ENCODE measurements around the gene GRK3. TPM values are rescaled to one million over a fixed set of nuclear protein-coding genes. Genes with fewer than 3 reads are reported as not detected.

GRK3 gene
- total and polyA plus RNA-seq, 2 of the 4 experiments (the other 2 are of a cell fraction) = 0.58 to 1.6 TPM

DNA sequence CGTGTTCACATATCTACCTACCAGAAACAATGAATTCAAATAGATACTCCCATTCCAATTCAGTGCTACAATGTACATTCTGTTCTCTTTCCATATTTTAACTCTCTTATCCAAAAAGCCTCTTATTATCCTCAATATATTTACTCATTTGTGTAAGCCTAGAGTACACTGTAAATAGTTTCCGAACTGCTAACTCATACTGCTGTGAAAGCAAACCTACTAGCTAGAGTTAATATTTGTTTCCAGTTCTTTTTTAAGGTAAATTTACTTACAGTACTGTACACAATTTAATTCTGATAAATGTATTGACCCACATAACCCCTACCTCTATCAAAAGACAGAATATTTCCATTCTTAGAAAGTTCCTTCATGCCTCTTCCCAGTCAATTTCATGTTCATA lies 71.8 kb downstream of the GRK3 start:
- Histone ChIP-seq H3K9ac (ENCODE audit: low read depth, low read length) (no peak overlapping the region), H4K20me1 (ENCODE audit: insufficient read depth, low read length) (no peaks in the 10 kb centered on the region), H3K4me3 (ENCODE audit: insufficient read depth, low read depth, low read length) (no peak overlapping the region), H3K56ac (ENCODE audit: extremely low read depth, insufficient read depth, low read length) (no peak overlapping the region), H2BK20ac (ENCODE audit: low read depth, low read length) (no peak overlapping the region), H4K91ac (ENCODE audit: insufficient read depth, low read depth, low read length) (no peak overlapping the region), H3K27ac (ENCODE audit: insufficient read depth, low read length) (no peak overlapping the region), H2AFZ (replicated peaks; ENCODE audit: low read length, poor library complexity) (no peak overlapping the region), H3K4ac (ENCODE audit: low read depth, low read length) (no peak overlapping the region), H3K27me3 (ENCODE audit: control insufficient read depth, insufficient read depth, low read length) (no peaks in the 10 kb centered on the region), H3K4me1 (ENCODE audit: control insufficient read depth, insufficient read depth, low read length) (no peaks in the 10 kb centered on the region), H3K79me1 (ENCODE audit: low read depth in 1 of 2, low read length in 2 of 2) (no peaks in the 10 kb centered on the region), H3K9me3 (ENCODE audit: control insufficient read depth, insufficient read depth, low read length) (no peaks in the 10 kb centered on the region), H2BK15ac (ENCODE audit: low read depth, low read length) (no peak overlapping the region), H2AK5ac (ENCODE audit: low read depth, low read length) (no peak overlapping the region), H3K4me2 (ENCODE audit: low read depth, low read length) (no peak overlapping the region), H2AK9ac (replicated peaks; ENCODE audit: low read depth, low read length, poor library complexity) (no peak overlapping the region), H4K5ac (ENCODE audit: low read depth, low read length) (no peak overlapping the region), H4K8ac (ENCODE audit: low read depth in 2 of 2, low read length in 2 of 2) (no peak overlapping the region), H2BK120ac (ENCODE audit: low read depth, low read length) (no peak overlapping the region), H2BK5ac (ENCODE audit: low read depth, low read length, poor library complexity, severe bottlenecking) (no peak overlapping the region), H3K9me1 (ENCODE audit: insufficient read depth, low read length) (no peaks in the 10 kb centered on the region), H3K23ac (ENCODE audit: low read depth, low read length) (no peak overlapping the region), H3K18ac (ENCODE audit: low read depth, low read length) (no peak overlapping the region), H3K36me3 (ENCODE audit: control insufficient read depth, insufficient read depth, low read length) (no peaks in the 10 kb centered on the region), H3K14ac (replicated peaks; ENCODE audit: low read depth, low read length) (no peak overlapping the region)
- DNase-seq = no peak
- no peak for ATAC-seq (ENCODE audit: low read depth)
- dilution Hi-C loops (cut with HindIII; ENCODE audit: low sequenced_read_pairs, unreplicated experiment) = no loop called here
- intact Hi-C loops (cut with micrococcal nuclease) = no loop called here
- BruUV-seq (replicated peaks) = no TSS peak
- no peak for TF ChIP-seq BHLHE40 (IDR thresholded peaks at IDR 0.05; ENCODE audit: low read depth, low read length)
- TF ChIP-seq FOS (IDR thresholded peaks at IDR 0.05; ENCODE audit: low read depth, low read length) = no peak
- no peak for TF ChIP-seq MAZ (IDR thresholded peaks at IDR 0.05; ENCODE audit: borderline replicate concordance, low read depth, low read length)
- TF ChIP-seq MAFK (IDR thresholded peaks at IDR 0.05; ENCODE audit: low read depth, low read length) = no peak
- no peak for TF ChIP-seq CEBPB (IDR thresholded peaks at IDR 0.05; ENCODE audit: low read depth, low read length)
- TF ChIP-seq RFX5 (IDR thresholded peaks at IDR 0.05; ENCODE audit: low read depth, low read length) = no peak
- TF ChIP-seq, protein P1, sequence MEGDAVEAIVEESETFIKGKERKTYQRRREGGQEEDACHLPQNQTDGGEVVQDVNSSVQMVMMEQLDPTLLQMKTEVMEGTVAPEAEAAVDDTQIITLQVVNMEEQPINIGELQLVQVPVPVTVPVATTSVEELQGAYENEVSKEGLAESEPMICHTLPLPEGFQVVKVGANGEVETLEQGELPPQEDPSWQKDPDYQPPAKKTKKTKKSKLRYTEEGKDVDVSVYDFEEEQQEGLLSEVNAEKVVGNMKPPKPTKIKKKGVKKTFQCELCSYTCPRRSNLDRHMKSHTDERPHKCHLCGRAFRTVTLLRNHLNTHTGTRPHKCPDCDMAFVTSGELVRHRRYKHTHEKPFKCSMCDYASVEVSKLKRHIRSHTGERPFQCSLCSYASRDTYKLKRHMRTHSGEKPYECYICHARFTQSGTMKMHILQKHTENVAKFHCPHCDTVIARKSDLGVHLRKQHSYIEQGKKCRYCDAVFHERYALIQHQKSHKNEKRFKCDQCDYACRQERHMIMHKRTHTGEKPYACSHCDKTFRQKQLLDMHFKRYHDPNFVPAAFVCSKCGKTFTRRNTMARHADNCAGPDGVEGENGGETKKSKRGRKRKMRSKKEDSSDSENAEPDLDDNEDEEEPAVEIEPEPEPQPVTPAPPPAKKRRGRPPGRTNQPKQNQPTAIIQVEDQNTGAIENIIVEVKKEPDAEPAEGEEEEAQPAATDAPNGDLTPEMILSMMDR (conservative IDR thresholded peaks at IDR 0.05; ENCODE audit: low read depth, low read length) = no peak
- TF ChIP-seq, protein P2, sequence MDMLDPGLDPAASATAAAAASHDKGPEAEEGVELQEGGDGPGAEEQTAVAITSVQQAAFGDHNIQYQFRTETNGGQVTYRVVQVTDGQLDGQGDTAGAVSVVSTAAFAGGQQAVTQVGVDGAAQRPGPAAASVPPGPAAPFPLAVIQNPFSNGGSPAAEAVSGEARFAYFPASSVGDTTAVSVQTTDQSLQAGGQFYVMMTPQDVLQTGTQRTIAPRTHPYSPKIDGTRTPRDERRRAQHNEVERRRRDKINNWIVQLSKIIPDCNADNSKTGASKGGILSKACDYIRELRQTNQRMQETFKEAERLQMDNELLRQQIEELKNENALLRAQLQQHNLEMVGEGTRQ (IDR thresholded peaks at IDR 0.05; ENCODE audit: low read depth, low read length) = no peak
- no peak for TF ChIP-seq MXI1 (IDR thresholded peaks at IDR 0.05; ENCODE audit: borderline replicate concordance, low read depth, low read length)
- TF ChIP-seq RCOR1 (IDR thresholded peaks at IDR 0.05; ENCODE audit: insufficient replicate concordance, low read length) = no peak
- TF ChIP-seq CHD1 (IDR thresholded peaks at IDR 0.05; ENCODE audit: low read depth, low read length) = no peak
- TF ChIP-seq RAD21 (IDR thresholded peaks at IDR 0.05; ENCODE audit: low read length) = no peak
- TF ChIP-seq NFE2L2 (IDR thresholded peaks at IDR 0.05; ENCODE audit: low read depth, low read length) = no peak
- TF ChIP-seq POLR2A (IDR thresholded peaks at IDR 0.05; ENCODE audit: low read depth, low read length) = no peak
- TF ChIP-seq, protein P3, sequence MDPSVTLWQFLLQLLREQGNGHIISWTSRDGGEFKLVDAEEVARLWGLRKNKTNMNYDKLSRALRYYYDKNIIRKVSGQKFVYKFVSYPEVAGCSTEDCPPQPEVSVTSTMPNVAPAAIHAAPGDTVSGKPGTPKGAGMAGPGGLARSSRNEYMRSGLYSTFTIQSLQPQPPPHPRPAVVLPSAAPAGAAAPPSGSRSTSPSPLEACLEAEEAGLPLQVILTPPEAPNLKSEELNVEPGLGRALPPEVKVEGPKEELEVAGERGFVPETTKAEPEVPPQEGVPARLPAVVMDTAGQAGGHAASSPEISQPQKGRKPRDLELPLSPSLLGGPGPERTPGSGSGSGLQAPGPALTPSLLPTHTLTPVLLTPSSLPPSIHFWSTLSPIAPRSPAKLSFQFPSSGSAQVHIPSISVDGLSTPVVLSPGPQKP (IDR thresholded peaks at IDR 0.05; ENCODE audit: borderline replicate concordance, low read depth, low read length) = no peak
- TF ChIP-seq SMC3 (IDR thresholded peaks at IDR 0.05; ENCODE audit: low read depth, low read length) = no peak
- ChIA-PET POLR2A (ENCODE audit: unreplicated experiment) (no interaction called here), CTCF (interaction anchor here (0.6 kb wide), 1 partner anchor 138 kb away, joined by 3 read pairs; no protein-coding TSS in a partner anchor)
- WGBS, 2 experiments (ENCODE audit: extremely low coverage in 2 of 2, insufficient read length in 1 of 2) = no CpG with 5 or more reads among the region's 2 CpGs
- in situ Hi-C loops (cut with MboI; ENCODE audit: low sequenced_read_pairs) = no loop called here

All from IMR-90 (cell line).